GM18526 (cell line): ENCODE data around the gene SLC5A12.

Experiments
- POLR2A ChIP-seq: IDR thresholded peaks from 3 replicates; pipeline ENCODE4 v1.6.1; 2011; ENCODE audit not compliant: insufficient read length; ENCODE audit errors: extremely low read depth

Gene SLC5A12

GRCh38 chr11:26734691-26735090, 12.8 kb upstream of the SLC5A12 start:
- no peak for TF ChIP-seq POLR2A

GRCh38 chr11:26731084-26731456, 9.2 kb upstream of the SLC5A12 start:
- no peak for TF ChIP-seq POLR2A

- TF ChIP-seq POLR2A, result no peak
These were observed 8.7 kb upstream of the SLC5A12 start for GRCh38 chr11:26730414-26731083.

- TF ChIP-seq POLR2A, result no peak
These were observed 7.4 kb upstream of the SLC5A12 start for GRCh38 chr11:26729284-26729683.

- TF ChIP-seq POLR2A, result no peak
These were observed 5.1 kb upstream of the SLC5A12 start for GRCh38 chr11:26726960-26727359.

- TF ChIP-seq POLR2A, result no peak
These were observed 1.9 kb downstream of the SLC5A12 start for GRCh38 chr11:26719998-26720397.

- TF ChIP-seq POLR2A, result no peak
These were observed 2.4 kb downstream of the SLC5A12 start for GRCh38 chr11:26719289-26719973.

- no peak for TF ChIP-seq POLR2A
These were observed 4.1 kb downstream of the SLC5A12 start for GRCh38 chr11:26717771-26718170.

GRCh38 chr11:26715133-26715532, 6.7 kb downstream of the SLC5A12 start:
- no peak for TF ChIP-seq POLR2A

GRCh38 chr11:26712497-26712896, 9.4 kb downstream of the SLC5A12 start:
- no peak for TF ChIP-seq POLR2A

GRCh38 chr11:26710489-26710888, 11.4 kb downstream of the SLC5A12 start:
- TF ChIP-seq POLR2A, result no peak

GRCh38 chr11:26708736-26709456, 13.0 kb downstream of the SLC5A12 start:
- no peak for TF ChIP-seq POLR2A

GRCh38 chr11:26706181-26706580, 15.7 kb downstream of the SLC5A12 start:
- TF ChIP-seq POLR2A, result no peak

GRCh38 chr11:26704249-26704648, 17.6 kb downstream of the SLC5A12 start:
- TF ChIP-seq POLR2A, result no peak

GRCh38 chr11:26703411-26704191, 18.3 kb downstream of the SLC5A12 start:
- no peak for TF ChIP-seq POLR2A
